GM21526 (cell line): Measurements from ENCODE around the gene PLA2G4C.

Source experiments
- ATAC-seq: cut with Tn5 transposase; IDR thresholded peaks from one replicate; pipeline ENCODE4 v1.9.1; 2021; ENCODE audit warnings: moderate library complexity; ENCODE audit not compliant: unreplicated experiment, low FRiP score

Gene PLA2G4C

GRCh38 chr19:48061401-48062344 lies 48.9 kb downstream of the PLA2G4C start:
- ATAC-seq, result no peak

DNA sequence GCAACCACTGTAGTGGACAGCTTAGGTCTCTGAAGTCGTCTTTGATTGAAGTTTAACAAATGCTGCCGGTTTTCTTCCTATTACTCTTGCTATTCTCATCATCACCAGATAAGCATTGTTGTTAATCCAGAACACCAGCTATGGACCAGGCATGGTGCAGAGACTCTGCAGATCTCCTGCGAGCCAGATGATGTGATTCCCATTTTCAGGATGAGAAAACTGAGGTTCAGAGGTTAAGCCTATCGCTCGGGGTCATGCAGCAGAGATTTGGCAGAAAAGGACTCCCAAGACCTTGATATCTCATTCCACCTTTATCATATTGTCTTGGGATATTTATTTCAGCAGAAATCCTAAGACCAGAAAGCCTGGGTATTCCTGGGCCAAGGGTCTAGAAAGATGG lies 50.2 kb downstream of the PLA2G4C start:
- no peak for ATAC-seq

GRCh38 chr19:48059331-48059730 lies 51.3 kb downstream of the PLA2G4C start:
- ATAC-seq, result no peak

DNA sequence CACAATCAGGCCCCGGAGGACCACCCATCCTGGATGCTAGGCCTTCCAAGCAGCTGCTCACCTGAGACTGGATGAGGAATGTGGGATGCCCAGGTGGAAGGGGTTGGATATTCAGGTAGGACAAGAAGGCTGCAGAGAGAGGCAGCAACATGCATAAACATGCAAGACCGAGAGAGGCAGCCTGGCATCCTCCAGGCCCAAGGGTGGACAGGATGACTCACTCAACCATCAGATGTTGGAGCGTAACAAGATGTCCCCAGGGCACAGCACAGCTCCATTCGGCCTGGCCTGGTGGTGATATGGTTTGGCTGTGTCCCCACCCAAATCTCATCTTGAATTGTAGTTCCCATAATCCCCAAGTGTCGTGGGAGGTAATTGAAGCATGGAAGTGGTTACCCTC lies 56.8 kb downstream of the PLA2G4C start:
- ATAC-seq, result no peak

DNA sequence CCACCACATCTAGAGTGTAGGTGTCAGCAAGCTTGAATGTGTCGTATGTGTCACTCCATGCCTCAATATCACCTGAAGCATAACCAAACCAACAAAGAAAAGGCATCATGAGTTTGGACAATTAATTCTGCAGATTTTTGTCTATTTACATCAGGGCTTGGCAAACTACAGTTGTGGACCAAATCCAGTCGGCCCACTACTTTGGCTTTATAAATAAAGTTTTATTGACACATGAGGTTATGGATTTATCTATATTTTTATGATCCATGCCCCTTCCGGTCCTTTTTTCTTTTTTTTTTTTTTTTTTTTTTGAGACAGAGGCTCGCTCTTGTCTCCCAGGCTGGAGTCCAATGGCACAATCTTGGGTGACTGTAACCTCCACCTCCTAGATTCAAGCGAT lies 57.5 kb downstream of the PLA2G4C start:
- no peak for ATAC-seq

- no peak for ATAC-seq
Measured at GRCh38 chr19:48051335-48052033, 59.1 kb downstream of the PLA2G4C start.

DNA sequence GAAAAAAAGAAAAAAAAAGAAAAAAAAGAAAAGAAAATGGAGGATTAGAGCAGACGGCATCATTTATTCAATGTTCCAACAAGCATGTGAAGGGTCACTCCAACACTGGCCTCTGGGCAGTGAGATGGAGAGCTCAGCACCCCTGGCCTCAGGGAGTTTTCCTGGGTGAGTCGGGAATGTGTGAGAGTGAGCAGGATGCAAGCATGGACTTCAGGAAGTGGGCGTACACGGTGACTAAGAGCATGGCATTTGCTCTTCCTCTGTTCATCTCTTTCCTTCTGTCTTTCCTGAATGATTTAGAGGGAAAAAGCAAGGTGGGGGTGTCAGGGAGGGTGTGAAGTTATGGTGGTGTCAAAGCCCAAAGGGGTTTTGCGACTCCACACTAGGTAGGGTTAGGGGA lies 66.1 kb downstream of the PLA2G4C start:
- no peak for ATAC-seq

DNA sequence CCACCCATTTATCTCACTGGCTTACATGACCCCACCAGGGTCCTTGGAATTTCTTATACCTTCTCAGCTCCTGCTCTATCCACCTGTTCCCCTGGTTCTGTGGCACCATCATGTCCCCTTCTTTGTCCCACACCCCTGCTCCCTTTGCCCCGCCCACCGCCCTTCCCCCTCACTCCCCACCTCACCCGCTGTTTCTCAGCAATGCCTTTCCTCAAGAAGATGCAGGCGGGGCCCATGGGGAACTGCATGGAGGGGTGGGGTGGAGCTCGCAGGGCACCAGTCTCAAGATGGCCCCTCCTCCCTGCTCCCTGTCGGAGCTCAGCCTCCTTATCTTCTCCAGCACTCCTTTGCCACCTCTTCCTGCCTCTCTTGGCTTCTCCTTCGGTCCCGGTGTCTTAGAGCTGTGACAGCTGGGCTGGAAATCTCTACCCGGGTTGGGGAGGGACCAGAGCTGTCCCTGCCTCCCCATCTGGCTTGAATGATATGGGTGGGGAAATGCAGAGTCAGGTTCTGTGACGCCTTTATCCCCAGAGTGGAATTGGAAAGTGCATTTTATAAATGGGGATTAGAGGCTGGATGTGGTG lies 66.8 kb downstream of the PLA2G4C start, which contains the start of gene CABP5:
CABP5 (minus strand) TSS at position 405 of the 584 bp plus-strand sequence; CDS start at position 248, 157 bp downstream.
- ATAC-seq, result no peak

GRCh38 chr19:48041877-48042580 lies 68.6 kb downstream of the PLA2G4C start:
- no peak for ATAC-seq

DNA sequence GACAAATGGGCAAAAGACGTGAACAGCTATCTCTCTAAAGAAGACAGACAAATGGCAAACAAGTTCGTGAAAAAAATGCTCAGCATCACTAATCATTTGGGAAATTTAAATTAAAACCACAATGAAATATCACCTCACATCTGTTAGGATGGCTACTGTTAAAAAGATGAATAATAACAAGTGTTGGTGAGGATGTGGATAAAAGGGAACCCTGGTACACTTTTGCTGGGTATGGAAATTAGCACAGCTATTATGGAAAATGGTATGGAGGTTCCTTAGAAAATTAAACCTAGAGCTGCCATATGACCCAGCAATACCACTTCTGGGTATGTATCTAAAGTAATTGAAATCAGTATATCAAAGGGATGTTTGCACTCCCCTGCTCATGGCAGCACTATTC lies 73.9 kb downstream of the PLA2G4C start:
- no peak for ATAC-seq

- no peak for ATAC-seq
Measured at GRCh38 chr19:48033604-48034003, 77.0 kb downstream of the PLA2G4C start.

GRCh38 chr19:48030073-48030472 lies 80.5 kb downstream of the PLA2G4C start:
- no peak for ATAC-seq

DNA sequence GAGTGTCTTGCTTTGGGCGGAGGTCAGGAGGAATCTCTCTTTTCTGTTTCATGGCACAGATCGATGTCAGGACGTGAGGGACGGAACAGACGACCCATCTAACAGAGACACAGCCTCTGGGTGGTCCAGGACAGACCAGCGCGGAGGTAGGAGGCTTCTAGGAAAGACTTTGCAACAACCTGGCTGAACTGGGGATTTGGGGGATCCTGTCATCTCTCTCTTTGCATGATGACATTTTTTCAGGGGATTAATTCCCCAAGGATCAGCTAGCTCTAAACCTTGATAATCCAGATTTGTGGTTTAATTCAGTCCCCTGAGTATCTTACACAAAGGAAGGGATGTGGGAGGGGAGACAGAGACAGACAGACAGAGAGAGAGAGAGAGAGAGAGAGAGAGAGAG lies 81.2 kb downstream of the PLA2G4C start:
- ATAC-seq, result no peak

GRCh38 chr19:48025480-48025879 lies 85.1 kb downstream of the PLA2G4C start:
- no peak for ATAC-seq

DNA sequence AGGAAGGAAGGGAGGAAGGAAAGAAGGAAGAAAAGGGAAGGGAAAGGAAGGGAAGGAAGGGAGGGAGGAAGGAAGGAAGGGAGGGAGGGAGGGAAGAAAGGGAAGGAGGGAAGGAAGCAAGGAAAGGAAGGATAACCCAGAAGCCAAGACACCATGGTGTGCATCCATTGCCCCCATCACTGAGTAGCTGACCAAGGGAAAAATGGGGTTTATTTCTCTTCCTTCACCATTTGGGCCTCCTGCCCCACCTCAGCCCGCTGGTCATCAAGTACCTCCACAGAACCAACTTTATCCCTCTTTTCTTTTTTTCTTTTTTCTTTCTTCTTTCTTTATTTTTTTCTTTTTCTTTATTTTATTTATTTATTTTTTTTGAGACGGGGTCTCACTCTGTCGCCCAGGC lies 87.1 kb downstream of the PLA2G4C start:
- no peak for ATAC-seq

DNA sequence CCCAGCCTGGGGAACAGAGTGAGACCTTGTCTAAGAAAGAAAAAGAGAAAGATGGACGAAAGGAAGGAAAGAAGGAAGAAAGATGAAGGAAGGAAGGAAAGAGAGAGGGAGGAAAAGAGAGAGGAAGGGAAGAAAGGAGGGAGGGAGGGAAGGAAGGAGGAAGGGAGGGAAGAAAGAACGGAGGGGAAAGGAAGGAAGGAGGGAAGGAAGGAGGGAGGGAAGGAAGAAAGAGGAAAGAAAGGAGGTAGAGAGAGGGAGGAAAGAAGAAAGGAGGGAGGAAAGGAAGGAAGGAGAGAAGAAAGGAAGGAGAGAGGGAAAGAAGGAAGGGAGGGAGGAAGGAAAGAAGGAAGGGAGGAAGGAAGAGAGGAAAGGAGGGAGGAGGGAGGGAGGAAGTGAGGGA lies 87.6 kb downstream of the PLA2G4C start:
- no peak for ATAC-seq

- ATAC-seq, result no peak
Measured at GRCh38 chr19:48020686-48021085, 89.9 kb downstream of the PLA2G4C start.

DNA sequence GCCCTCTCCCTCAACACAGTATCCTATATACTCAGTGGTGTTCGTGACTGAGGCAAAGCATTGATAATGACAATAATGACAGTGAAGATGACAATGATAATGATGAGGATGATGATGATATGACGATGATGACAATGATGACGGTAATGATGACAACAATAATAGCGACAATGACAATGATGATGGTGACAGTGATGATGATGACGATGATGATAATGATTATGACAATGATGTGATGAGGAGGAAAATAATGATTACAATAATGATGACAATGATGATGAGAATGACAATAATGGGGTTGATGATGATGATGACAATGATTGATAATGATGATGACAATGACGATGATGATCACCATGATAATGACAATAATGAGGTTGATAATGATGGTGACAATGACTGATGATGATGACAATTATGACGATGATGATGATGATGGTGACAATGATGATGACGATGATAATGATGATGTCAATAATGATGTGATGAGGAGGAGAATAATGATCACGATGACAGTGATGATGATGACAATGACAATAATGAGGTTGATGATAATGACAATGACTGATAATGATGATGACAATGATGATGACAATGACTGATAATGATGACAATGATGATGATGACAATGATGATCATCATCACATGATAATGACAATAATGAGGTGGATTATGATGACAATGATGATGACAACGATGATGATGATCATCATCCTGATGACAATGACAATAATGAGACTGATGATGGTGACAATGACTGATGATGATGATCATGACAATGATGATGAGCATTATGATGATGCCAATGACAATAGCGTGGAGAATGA lies 99.5 kb downstream of the PLA2G4C start:
- no peak for ATAC-seq

- no peak for ATAC-seq
Measured at GRCh38 chr19:48006762-48007161, 103.9 kb downstream of the PLA2G4C start.

DNA sequence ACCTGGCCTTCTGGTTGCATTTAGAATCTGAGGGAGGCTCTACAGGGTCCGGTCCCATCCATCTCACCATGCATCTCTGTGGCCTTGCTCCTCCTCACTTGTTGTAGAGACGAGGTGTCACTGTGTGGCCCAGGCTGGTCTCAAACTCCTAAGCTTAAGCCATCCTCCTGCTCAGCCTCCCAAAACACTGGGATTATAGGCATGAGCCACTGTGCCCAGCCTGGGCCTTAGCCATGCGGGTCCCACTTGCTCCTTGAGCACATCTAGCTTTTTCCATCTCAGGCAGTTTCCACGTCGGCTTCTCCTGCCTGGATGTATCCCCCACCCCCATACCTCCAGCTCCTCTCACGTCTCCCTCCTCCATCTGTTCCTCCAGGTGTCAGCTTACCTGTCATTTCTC lies 106.4 kb downstream of the PLA2G4C start:
- ATAC-seq, result no peak
